ACHN (cell line): Measurements from ENCODE around the gene FAM131A.
"Not testable (repeated sequence)": the region's sequence is repeated elsewhere in the genome, so short reads cannot be mapped to it uniquely, and the experiment has no call there.

ENCODE experiments used
- DNase-seq: peaks from one replicate; pipeline ENCODE4 v3.0.0-alpha.2; 2015
- in situ Hi-C: cut with HindIII; loops from 2 replicates; pipeline ENCODE4 v1.10.0; 2017; ENCODE audit warnings: low sequenced_read_pairs, low pct_ligation_motif_present, low pct_unique_long_range_greater_than_20kb

FAM131A gene

GRCh38 chr3:184336547-184337398 lies 627 bp upstream of the FAM131A start:
- in situ Hi-C loops = no loop called here
- peak; percentile 49 for DNase-seq

- DNase-seq = no peak
- in situ Hi-C loops = no loop called here
These were observed 581 bp downstream of the FAM131A start for GRCh38 chr3:184337981-184338380.

GRCh38 chr3:184338511-184338945 lies 1.1 kb downstream of the FAM131A start:
- in situ Hi-C loops = no loop called here
- no peak for DNase-seq

- DNase-seq = no peak
- in situ Hi-C loops = no loop called here
These were observed 1.6 kb downstream of the FAM131A start for GRCh38 chr3:184339001-184339400.

GRCh38 chr3:184339451-184340135 lies 2.2 kb downstream of the FAM131A start:
- in situ Hi-C loops, DNase-seq: not testable (repeated sequence)

GRCh38 chr3:184341925-184342324 lies 4.5 kb downstream of the FAM131A start:
- in situ Hi-C loops = no loop called here
- no peak for DNase-seq

GRCh38 chr3:184343200-184343876 lies 5.9 kb downstream of the FAM131A start:
- no peak for DNase-seq
- in situ Hi-C loops = no loop called here

- no peak for DNase-seq
- in situ Hi-C loops = no loop called here
These were observed 7.3 kb downstream of the FAM131A start for GRCh38 chr3:184344579-184345316.

GRCh38 chr3:184345317-184346144 lies 8.1 kb downstream of the FAM131A start:
- DNase-seq = peak; percentile 84
- in situ Hi-C loops = no loop called here

- in situ Hi-C loops = no loop called here
These were observed 9.2 kb downstream of the FAM131A start for GRCh38 chr3:184346480-184347190.

GRCh38 chr3:184347321-184348056 lies 10.1 kb downstream of the FAM131A start:
- in situ Hi-C loops = no loop called here
- DNase-seq = no peak

More at GRCh38 chr3:184346480-184347190, 9.2 kb downstream of the FAM131A start:
- no peak for DNase-seq

GRCh38 chr3:184348057-184348382 lies 10.6 kb downstream of the FAM131A start:
- no peak for DNase-seq
- in situ Hi-C loops = no loop called here

- in situ Hi-C loops = loop anchor here (25.0 kb wide), 1 partner anchor 187 kb away; no protein-coding TSS in a partner anchor
- peak; percentile 45 for DNase-seq
These were observed 12.4 kb downstream of the FAM131A start for GRCh38 chr3:184349563-184350470.

GRCh38 chr3:184350618-184351017 lies 13.2 kb downstream of the FAM131A start:
- DNase-seq = no peak
- in situ Hi-C loops = loop anchor here (25.0 kb wide), 1 partner anchor 187 kb away; no protein-coding TSS in a partner anchor

- DNase-seq = no peak
- in situ Hi-C loops = loop anchor here (25.0 kb wide), 1 partner anchor 186 kb away; no protein-coding TSS in a partner anchor
These were observed 14.2 kb downstream of the FAM131A start for GRCh38 chr3:184351511-184352148.
